ENCODE results near the gene ISG15. TPM values are rescaled to one million over a fixed set of nuclear protein-coding genes. Genes with fewer than 3 reads are reported as not detected.
"Not testable (repeated sequence)": the region's sequence is repeated elsewhere in the genome, so short reads cannot be mapped to it uniquely, and the experiment has no call there.

The ISG15 gene
- total and polyA plus RNA-seq, 12 donors = 9.8 to 186 (median 29.1) TPM

DNA sequence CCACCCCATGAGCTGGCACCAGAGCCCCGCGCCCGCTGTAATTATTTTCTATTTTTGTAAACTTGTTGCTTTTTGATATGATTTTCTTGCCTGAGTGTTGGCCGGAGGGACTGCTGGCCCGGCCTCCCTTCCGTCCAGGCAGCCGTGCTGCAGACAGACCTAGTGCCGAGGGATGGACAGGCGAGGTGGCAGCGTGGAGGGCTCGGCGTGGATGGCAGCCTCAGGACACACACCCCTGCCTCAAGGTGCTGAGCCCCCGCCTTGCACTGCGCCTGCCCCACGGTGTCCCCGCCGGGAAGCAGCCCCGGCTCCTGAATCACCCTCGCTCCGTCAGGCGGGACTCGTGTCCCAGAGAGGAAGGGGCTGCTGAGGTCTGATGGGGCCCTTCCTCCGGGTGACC, 41.7 kb downstream of the ISG15 start:
- ATAC-seq (no peak), DNase-seq (no peak)
- H3K4me1 ChIP-seq = peaks cover 0 to 19% (median 12%) of the 10 kb centered on the region in 9 donors
- no peak overlapping the region for H3K27ac ChIP-seq
- peaks cover 0 to 55% (median 0%) of the 10 kb centered on the region in 9 donors for H3K36me3 ChIP-seq
- peaks cover 10 to 33% (median 25%) of the 10 kb centered on the region in 7 donors for H3K27me3 ChIP-seq
- WGBS, 2 donors = 89 to 91% methylated on average over 23 of the region's 23 CpGs
- intact Hi-C loops (cut with DNase I) = no loop called here
- H3K4me3 ChIP-seq = no peak overlapping the region
- no peaks in the 10 kb centered on the region for H3K9me3 ChIP-seq
- TF ChIP-seq, protein P1, sequence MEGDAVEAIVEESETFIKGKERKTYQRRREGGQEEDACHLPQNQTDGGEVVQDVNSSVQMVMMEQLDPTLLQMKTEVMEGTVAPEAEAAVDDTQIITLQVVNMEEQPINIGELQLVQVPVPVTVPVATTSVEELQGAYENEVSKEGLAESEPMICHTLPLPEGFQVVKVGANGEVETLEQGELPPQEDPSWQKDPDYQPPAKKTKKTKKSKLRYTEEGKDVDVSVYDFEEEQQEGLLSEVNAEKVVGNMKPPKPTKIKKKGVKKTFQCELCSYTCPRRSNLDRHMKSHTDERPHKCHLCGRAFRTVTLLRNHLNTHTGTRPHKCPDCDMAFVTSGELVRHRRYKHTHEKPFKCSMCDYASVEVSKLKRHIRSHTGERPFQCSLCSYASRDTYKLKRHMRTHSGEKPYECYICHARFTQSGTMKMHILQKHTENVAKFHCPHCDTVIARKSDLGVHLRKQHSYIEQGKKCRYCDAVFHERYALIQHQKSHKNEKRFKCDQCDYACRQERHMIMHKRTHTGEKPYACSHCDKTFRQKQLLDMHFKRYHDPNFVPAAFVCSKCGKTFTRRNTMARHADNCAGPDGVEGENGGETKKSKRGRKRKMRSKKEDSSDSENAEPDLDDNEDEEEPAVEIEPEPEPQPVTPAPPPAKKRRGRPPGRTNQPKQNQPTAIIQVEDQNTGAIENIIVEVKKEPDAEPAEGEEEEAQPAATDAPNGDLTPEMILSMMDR (IDR thresholded peaks at IDR 0.05) = no peak

DNA sequence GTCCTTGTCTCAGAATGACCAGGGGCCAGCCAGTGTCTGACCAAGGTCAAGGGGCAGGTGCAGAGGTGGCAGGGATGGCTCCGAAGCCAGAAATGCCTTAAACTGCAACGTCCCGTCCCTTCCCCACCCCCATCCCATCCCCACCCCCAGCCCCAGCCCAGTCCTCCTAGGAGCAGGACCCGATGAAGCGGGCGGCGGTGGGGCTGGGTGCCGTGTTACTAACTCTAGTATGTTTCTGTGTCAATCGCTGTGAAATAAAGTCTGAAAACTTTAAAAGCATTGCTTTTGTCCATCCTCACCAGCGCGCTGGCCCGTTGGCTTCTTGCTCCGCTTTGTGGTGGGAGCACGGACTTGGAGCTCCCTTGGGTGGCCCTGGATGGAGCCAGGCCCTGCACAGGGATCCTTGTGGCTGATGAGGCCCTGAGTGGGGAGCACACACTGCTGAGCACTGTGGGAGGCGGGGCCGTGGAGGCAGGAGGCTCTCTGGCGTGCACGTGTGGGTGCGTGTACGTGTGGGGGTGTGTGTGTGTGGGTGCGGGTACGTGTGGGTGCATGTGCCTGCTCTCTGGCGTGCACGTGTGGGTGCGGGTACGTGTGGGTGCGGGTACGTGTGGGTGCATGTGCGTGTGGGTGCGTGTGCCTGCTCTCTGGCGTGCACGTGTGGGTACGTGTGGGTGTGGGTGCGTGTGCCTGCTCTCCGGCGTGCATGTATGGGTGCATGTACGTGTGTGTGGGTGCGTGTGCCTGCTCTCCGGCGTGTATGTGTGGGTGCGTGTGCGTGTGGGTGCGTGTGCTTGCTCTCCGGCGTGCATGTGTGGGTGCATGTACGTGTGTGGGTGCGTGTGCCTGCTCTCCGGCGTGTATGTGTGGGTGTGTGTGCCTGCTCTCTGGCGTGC, 42.8 kb downstream of the ISG15 start:
- Histone ChIP-seq H3K27me3 (peaks cover 18 to 44% (median 37%) of the 10 kb centered on the region in 7 donors), H3K9me3 (no peaks in the 10 kb centered on the region), H3K36me3 (peaks cover 0 to 44% (median 0%) of the 10 kb centered on the region in 9 donors), H3K4me3 (no peak overlapping the region), H3K27ac (no peak overlapping the region), H3K4me1 (peaks cover 0 to 21% (median 13%) of the 10 kb centered on the region in 9 donors)
- no peak for DNase-seq
- TF ChIP-seq, protein P1 (IDR thresholded peaks at IDR 0.05) = no peak
- no peak for ATAC-seq
- intact Hi-C loops (cut with DNase I) = no loop called here
- WGBS, 2 donors = 87% methylated on average over 48 to 50 of the region's 50 CpGs

DNA sequence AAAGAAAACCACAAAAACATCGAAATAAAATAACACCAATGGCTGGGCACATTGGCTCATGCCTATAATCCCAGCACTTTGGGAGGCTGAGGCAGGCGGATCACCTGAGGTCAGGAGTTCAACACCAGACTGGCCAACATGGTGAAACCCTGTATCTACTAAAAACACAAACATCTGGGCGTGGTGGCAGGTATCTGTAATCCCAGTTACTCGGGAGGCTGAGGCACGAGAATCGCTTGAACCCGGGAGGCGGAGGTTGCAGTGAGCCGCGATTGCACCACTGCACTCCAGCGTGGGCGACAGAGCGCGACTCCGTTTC, 44.4 kb downstream of the ISG15 start:
- peaks cover 0 to 27% (median 18%) of the 10 kb centered on the region in 9 donors for H3K4me1 ChIP-seq
- H3K9me3 ChIP-seq; ATAC-seq; DNase-seq; H3K27ac ChIP-seq; H3K4me3 ChIP-seq; intact Hi-C loops (cut with DNase I): not testable (repeated sequence)
- peaks cover 0 to 28% (median 0%) of the 10 kb centered on the region in 9 donors for H3K36me3 ChIP-seq
- H3K27me3 ChIP-seq = peaks cover 18 to 61% (median 50%) of the 10 kb centered on the region in 7 donors
- WGBS, 2 donors = 58 to 69% methylated on average over 15 of the region's 15 CpGs

DNA sequence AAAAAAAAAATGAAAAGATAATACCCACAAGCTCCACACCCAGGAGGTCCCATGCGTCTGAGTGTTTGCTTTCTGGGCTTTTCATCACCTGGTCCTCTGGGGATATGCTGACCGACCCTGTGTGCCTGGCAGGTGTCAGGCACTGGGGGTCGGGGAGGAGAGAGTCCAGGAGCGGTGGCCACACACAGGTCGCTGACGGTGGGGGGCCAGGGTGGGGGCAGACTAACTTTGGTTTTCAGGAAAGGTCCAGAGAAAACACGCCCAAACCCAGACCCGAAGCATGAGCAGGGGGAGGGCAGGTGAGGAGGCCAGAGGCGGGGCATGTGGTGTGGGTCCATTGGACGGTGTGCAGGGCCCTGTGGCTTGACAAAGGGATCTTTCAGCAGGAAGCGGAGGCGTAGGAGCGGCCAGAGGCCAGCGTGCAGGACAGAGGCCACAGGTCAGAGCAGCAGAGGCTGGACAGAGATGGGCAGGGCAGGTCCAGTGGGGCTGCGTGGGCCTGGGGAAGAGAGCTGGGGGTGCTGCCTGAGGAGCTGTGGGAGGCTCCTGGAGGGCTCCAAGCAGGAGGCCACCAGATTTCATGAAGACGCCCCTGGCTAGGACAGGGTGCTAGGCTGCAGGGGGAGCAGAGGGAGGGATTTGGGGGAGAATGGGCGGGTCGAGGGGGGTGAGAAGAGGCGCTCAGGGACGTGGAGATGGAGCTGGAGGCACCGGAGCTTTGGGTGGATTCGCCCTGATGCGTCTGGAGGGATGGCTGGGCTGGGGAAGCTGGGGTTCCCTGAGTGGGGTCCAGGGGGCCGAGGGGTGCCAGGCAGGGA, 45.0 kb downstream of the ISG15 start:
- Histone ChIP-seq H3K4me1 (peaks cover 0 to 28% (median 21%) of the 10 kb centered on the region in 9 donors), H3K27me3 (peaks cover 18 to 66% (median 56%) of the 10 kb centered on the region in 7 donors), H3K27ac (no peak overlapping the region), H3K9me3 (no peaks in the 10 kb centered on the region), H3K4me3 (peak overlapping the region in 4 of 10 donors; percentile 55 to 63 (median 62)), H3K36me3 (peaks cover 0 to 22% (median 0%) of the 10 kb centered on the region in 9 donors)
- TF ChIP-seq, protein P1 (IDR thresholded peaks at IDR 0.05) = no peak
- WGBS, 2 donors = 20 to 23% methylated on average over 24 of the region's 24 CpGs
- peak in 2 of 8 donors; percentile 3 to 4 for ATAC-seq
- DNase-seq = no peak
- intact Hi-C loops (cut with DNase I) = no loop called here

Measured in heart right ventricle (tissue), 16 donors.